CD4-positive, alpha-beta T cell treated with Interleukin-6 for 4 hours (primary cell): ENCODE results near the gene FUNDC2.
"Not testable (repeated sequence)": the region's sequence is repeated elsewhere in the genome, so short reads cannot be mapped to it uniquely, and the experiment has no call there.

Experiments used
- DNase-seq: peaks from one replicate; pipeline ENCODE4 v3.0.0-alpha.2; 2020; ENCODE audit warnings: mixed read lengths

Gene FUNDC2, protein sequence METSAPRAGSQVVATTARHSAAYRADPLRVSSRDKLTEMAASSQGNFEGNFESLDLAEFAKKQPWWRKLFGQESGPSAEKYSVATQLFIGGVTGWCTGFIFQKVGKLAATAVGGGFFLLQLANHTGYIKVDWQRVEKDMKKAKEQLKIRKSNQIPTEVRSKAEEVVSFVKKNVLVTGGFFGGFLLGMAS

GRCh38 chrX:155026727-155027508 is at the start of gene FUNDC2:
FUNDC2 (plus strand) TSS chrX:155026844; CDS start chrX:155026939, 95 bp downstream.
- peak; percentile 94 for DNase-seq

- DNase-seq, result no peak
Observed at GRCh38 chrX:154979629-154980028, 47.0 kb upstream of the FUNDC2 start.

DNA sequence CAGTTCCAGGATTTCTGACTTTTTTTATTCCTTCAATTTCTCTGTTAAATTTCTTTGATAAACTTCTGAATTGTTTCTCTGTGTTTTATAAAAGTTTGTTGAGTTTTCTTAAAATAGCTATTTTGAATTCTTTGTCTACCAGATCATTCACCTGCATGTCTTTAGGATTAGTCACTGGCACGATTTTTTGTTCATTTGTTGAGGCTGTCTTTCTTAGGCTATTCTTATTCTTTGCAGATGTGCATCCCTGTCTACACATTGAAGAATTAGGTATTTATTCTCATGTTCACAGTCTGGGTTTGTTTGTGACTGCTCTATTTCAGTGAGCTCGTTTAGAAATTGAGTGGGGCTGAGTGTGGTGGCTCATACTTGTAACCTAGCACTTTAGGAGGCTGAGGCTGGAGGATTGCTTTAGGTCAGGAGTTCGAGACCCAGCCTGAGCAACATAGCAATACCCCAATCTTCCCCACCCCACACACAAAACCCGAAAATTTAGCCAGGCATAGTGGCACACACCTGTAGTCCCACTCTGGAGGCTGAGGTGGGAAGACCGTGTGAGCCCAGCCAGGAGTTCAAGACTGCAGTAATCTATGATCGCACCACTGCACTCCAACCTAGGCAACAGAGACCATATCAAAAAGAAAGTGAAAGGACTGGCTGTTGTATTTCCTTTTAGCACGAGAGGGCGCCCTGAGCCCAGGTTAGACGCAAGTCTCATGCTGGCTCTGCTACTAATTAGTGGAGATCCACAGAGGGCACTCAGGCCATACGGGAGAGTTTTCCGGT is 46.1 kb upstream of the FUNDC2 start:
- peak; percentile 82 for DNase-seq

GRCh38 chrX:154981116-154981411 is 45.6 kb upstream of the FUNDC2 start:
- no peak for DNase-seq

DNA sequence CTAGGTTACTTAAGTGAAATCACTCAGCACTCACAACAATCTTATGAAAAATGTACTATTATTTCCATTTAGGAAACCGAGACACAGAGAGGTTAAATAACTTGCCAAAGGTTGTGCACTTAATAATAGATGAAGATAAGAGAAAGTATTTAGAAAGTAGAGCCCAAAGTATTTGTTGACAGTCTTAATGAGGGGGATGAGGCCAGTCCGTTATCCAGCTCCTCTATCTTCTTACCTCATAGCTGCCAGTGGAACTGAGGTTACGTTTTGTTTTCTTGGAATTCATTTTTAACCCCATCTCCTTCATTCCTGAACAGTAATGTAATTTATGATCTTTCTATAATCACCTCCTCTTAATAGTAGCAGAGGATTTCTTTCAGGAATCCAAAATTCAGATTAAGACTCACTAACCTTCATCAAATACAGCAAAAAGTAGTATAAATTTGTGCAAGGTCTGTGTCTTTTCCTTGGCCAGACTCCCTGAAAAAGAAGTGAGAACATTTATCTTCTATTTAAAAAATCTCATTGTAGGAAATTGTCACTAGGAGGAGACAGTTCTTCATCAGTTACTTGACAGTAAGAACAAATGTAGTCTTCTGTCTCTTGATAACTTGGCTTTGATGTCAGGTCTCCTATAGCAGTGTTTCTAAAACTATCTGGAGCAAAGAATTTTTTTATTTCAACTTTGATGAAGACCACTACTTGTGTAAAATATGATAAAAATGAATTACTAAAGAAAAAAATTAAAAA is 39.6 kb upstream of the FUNDC2 start:
- no peak for DNase-seq

DNA sequence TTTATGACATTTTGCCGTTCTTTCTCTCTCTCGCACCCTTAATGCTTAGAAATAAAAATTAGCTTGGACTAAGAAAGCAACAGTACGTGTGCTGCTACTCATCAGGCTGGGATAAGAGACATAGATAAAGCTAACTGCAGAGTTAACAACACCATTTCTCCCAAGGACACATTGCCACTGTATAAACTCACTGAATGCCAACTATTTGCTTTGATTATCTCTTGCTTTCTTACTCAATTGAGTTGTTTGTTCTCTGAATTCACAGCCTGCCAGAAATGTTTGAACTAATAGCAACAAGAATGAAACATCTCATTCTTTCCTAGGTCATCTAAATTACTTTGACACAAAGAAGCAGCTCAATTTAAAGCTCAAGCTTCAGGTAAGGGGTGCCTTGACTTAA is 38.7 kb upstream of the FUNDC2 start:
- DNase-seq, result no peak

DNA sequence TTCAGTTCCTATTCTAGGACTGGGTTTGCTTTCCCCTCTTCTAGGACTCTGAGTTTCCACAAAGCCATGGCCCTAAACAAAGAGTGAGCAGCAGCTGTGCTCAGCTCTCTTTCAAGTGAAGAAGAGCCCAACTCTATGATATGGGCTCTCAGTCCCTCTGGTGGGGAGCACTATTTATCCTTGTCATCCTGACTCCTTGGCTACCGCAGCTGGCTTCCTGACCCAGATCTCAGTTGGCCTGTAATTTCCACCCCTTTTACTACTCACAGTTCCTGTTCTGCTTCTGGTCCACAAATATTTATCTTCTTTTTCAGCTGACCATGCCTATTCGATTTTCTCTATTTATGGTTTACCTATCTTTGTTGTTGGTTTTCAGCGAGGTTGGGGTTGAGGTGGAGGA is 37.9 kb upstream of the FUNDC2 start:
- DNase-seq, result no peak

- DNase-seq, result no peak
Observed at GRCh38 chrX:154990496-154990895, 36.1 kb upstream of the FUNDC2 start.

DNA sequence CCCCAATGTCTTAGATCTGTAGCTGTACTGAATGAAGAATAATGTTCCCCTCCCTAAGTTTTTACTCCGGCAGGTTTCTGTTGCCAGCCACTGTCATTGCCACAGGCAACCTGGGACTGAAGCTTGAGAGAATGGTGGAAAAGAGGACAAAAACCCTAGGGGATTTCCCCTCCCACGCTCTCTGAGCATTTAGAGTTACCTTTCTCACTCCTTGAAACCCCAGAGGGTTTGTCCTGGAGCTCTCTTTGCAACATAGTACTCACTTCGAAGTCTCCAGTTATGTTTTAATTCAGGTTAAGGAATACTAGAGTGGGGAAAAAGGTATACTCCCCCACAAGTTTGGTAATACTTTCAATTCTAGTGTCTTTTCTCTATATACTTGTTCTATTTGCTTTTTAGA is 35.6 kb upstream of the FUNDC2 start:
- DNase-seq, result no peak

GRCh38 chrX:154991476-154991875 is 35.2 kb upstream of the FUNDC2 start:
- no peak for DNase-seq

GRCh38 chrX:154998204-154998880 is 28.3 kb upstream of the FUNDC2 start:
- DNase-seq, result no peak

DNA sequence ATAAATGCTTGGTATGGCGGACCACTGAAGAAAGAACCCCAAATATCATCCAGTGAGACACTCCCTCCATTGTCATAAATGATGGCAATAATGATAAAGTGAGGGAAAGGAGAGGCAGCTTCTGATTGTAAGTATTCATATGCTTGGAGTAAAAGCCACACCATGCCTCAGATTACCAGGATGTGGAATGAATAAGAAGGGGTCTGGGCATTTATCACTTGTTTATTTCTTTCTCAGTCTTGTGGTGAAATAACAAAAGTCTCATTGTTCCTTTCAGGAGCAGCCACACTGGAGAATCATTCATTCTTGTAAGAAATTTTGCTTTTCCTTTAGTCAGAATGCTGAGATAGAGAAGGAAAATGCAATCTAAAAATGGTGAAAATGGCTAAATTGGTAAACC is 25.8 kb upstream of the FUNDC2 start:
- DNase-seq, result no peak

- DNase-seq, result no peak
Observed at GRCh38 chrX:155001873-155002272, 24.8 kb upstream of the FUNDC2 start.

GRCh38 chrX:155005190-155005589 is 21.5 kb upstream of the FUNDC2 start:
- no peak for DNase-seq

GRCh38 chrX:155006379-155006778 is 20.3 kb upstream of the FUNDC2 start:
- not testable (repeated sequence) for DNase-seq

- not testable (repeated sequence) for DNase-seq
Observed at GRCh38 chrX:155006913-155007671, 19.6 kb upstream of the FUNDC2 start.

DNA sequence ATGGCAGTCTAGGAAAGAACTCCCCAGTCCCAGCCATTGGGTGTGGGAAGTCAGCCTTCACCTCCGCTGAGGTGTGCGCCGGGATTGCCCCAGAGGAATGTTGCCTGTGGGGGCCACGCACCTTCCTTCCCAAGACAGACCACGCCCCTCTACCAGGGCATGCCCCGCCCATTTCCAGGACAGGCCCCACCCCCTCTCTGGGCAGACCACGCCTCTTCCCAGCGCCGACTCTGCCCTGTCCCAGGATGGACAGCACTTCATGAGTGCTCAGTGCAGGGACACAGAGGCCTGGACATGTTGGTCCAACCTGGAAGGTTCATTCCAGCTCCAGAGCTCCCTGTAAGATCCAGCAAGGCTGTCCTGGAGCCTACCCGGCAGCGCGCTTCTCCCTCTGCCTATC is 18.1 kb upstream of the FUNDC2 start:
- DNase-seq, result not testable (repeated sequence)

- DNase-seq, result no peak
Observed at GRCh38 chrX:155009994-155010472, 16.6 kb upstream of the FUNDC2 start.

DNA sequence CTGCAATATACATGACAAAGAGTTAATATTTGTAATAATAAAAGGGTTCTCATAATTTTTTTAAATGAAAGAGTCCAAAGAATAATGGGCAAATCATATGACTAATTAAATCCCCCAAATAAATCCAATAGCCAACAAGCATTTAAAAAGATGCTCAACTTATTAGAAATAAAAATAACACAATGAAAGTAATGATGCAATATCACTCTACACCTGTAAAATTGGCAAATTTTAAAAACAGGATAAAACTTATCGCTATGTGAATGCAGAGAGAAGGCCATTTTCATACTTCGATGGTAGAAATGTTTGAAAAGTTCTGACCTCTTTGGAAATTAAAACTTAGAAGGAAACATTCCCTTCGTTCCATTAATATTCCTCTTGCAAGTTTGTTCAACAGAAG is 6.1 kb upstream of the FUNDC2 start:
- DNase-seq, result no peak

- DNase-seq, result no peak
Observed at GRCh38 chrX:155022585-155022984, 4.1 kb upstream of the FUNDC2 start, which contains the start of gene F8. F8 (minus strand) TSS chrX:155022723; CDS start chrX:155022552, 171 bp downstream.
